H9 (cell line): ENCODE data around the gene HMCN1. TPM values are rescaled to one million over a fixed set of nuclear protein-coding genes. Genes with fewer than 3 reads are reported as not detected.

Source experiments
- DNase-seq: peaks from one replicate; pipeline ENCODE4 v3.0.0-alpha.2; 2017
- H2AFZ ChIP-seq: one replicate; pipeline ENCODE4 v1.6.1; 2013; ENCODE audit warnings: mild to moderate bottlenecking, low read length, control low read depth, moderate library complexity
- H2AK5ac ChIP-seq: 2 replicates; pipeline ENCODE4 v1.6.1; 2013; ENCODE audit warnings: low read length, control low read depth, mixed read lengths; ENCODE audit not compliant: insufficient read length
- H2BK120ac ChIP-seq: one replicate; pipeline ENCODE4 v1.6.1; 2013; ENCODE audit warnings: low read depth, mild to moderate bottlenecking, low read length, control low read depth, inconsistent platforms; ENCODE audit not compliant: poor library complexity, severe bottlenecking
- H2BK12ac ChIP-seq: 2 replicates; pipeline ENCODE4 v1.6.1; 2013; ENCODE audit warnings: low read length, control low read depth, mixed read lengths, low read depth; ENCODE audit not compliant: insufficient read length
- H2BK15ac ChIP-seq: 2 replicates; pipeline ENCODE4 v1.6.1; 2013; ENCODE audit warnings: low read depth, low read length, control low read depth
- H2BK20ac ChIP-seq: one replicate; pipeline ENCODE4 v1.6.1; 2013; ENCODE audit warnings: low read depth, mild to moderate bottlenecking, low read length, control low read depth, inconsistent platforms; ENCODE audit not compliant: poor library complexity, severe bottlenecking
- H2BK5ac ChIP-seq: 2 replicates; pipeline ENCODE4 v1.6.1; 2013; ENCODE audit warnings: low read length, control low read depth, mixed read lengths; ENCODE audit not compliant: insufficient read length
- H3K14ac ChIP-seq: 2 replicates; pipeline ENCODE4 v1.6.1; 2013; ENCODE audit warnings: low read length, control low read depth; ENCODE audit not compliant: insufficient read depth
- H3K18ac ChIP-seq: 2 replicates; pipeline ENCODE4 v1.6.1; 2013; ENCODE audit warnings: low read depth, mild to moderate bottlenecking, mixed read lengths, low read length, control low read depth; ENCODE audit not compliant: insufficient read length
- H3K23ac ChIP-seq: 2 replicates; pipeline ENCODE4 v1.6.1; 2013; ENCODE audit warnings: low read length, control low read depth, mixed read lengths, low read depth; ENCODE audit not compliant: insufficient read length
- H3K23me2 ChIP-seq: 2 replicates; pipeline ENCODE4 v1.6.1; 2013; ENCODE audit warnings: low read depth, mild to moderate bottlenecking, mixed read lengths, low read length, control low read depth; ENCODE audit not compliant: insufficient read length, poor library complexity, severe bottlenecking
- H3K27ac ChIP-seq: 2 replicates; pipeline ENCODE4 v1.5.1; 2013; ENCODE audit warnings: low read length, control low read depth, mixed read lengths, low read depth; ENCODE audit not compliant: insufficient read length
- H3K27me3 ChIP-seq: 2 replicates; pipeline ENCODE4 v1.6.1; 2013; ENCODE audit warnings: low read length, control low read depth, inconsistent platforms; ENCODE audit not compliant: insufficient read depth
- H3K4ac ChIP-seq: 2 replicates; pipeline ENCODE4 v1.6.1; 2013; ENCODE audit warnings: low read depth, mild to moderate bottlenecking, control low read depth, inconsistent platforms, low read length, moderate library complexity
- H3K4me1 ChIP-seq: 2 replicates; pipeline ENCODE4 v1.6.1; 2013; ENCODE audit warnings: low read length, control low read depth, inconsistent platforms; ENCODE audit not compliant: insufficient read depth
- H3K4me2 ChIP-seq: 2 replicates; pipeline ENCODE4 v1.6.1; 2013; ENCODE audit warnings: low read length, control low read depth, mixed read lengths; ENCODE audit not compliant: insufficient read length, insufficient read depth
- H3K56ac ChIP-seq: 2 replicates; pipeline ENCODE4 v1.6.1; 2013; ENCODE audit warnings: low read depth, mild to moderate bottlenecking, mixed read lengths, low read length, control low read depth; ENCODE audit not compliant: insufficient read length
- H3K79me1 ChIP-seq: 2 replicates; pipeline ENCODE4 v1.6.1; 2013; ENCODE audit warnings: low read depth, mild to moderate bottlenecking, moderate library complexity, low read length, control low read depth, inconsistent platforms; ENCODE audit not compliant: insufficient read depth, poor library complexity, severe bottlenecking
- H3K79me2 ChIP-seq: 2 replicates; pipeline ENCODE4 v1.6.1; 2013; ENCODE audit warnings: low read length, control low read depth, inconsistent platforms; ENCODE audit not compliant: insufficient read depth
- H3K9ac ChIP-seq: 2 replicates; pipeline ENCODE4 v1.6.1; 2013; ENCODE audit warnings: low read length, control low read depth, mixed read lengths; ENCODE audit not compliant: insufficient read length; ENCODE audit errors: extremely low read depth
- H3K9me3 ChIP-seq: one replicate; pipeline ENCODE4 v1.6.1; 2013; ENCODE audit warnings: low read depth, low read length, inconsistent platforms; ENCODE audit not compliant: control insufficient read depth
- H3T11ph ChIP-seq: one replicate; pipeline ENCODE4 v1.6.1; 2013; ENCODE audit warnings: mild to moderate bottlenecking, low read length, control low read depth, inconsistent platforms
- H4K20me1 ChIP-seq: one replicate; pipeline ENCODE4 v1.6.1; 2013; ENCODE audit not compliant: control insufficient read depth, insufficient read length, insufficient read depth
- H4K5ac ChIP-seq: 2 replicates; pipeline ENCODE4 v1.6.1; 2013; ENCODE audit warnings: low read depth, mild to moderate bottlenecking, mixed read lengths, low read length, control low read depth; ENCODE audit not compliant: insufficient read length
- H4K8ac ChIP-seq: replicated peaks from 2 replicates; pipeline ENCODE4 v1.6.1; 2013; ENCODE audit warnings: low read length, control low read depth, mixed read lengths, low read depth; ENCODE audit not compliant: insufficient read length
- H4K91ac ChIP-seq: 2 replicates; pipeline ENCODE4 v1.6.1; 2013; ENCODE audit warnings: low read depth, mild to moderate bottlenecking, moderate library complexity, mixed read lengths, low read length, control low read depth; ENCODE audit not compliant: insufficient read length
- H3K27ac Mint-ChIP-seq, 3 experiments: 2 replicates in 2 of 3; 3 replicates in 1 of 3; pipeline ENCODE4 v1.8.0; 2020 to 2021; ENCODE audit warnings: mixed read lengths in 3 of 3, mild to moderate bottlenecking in 1 of 3, moderate library complexity in 1 of 3
- H3K27me3 Mint-ChIP-seq: 2 replicates; pipeline ENCODE4 v1.8.0; 2021; ENCODE audit warnings: low read depth, mild to moderate bottlenecking, moderate library complexity, mixed read lengths
- H3K36me3 Mint-ChIP-seq, 3 experiments: 2 replicates in 2 of 3; 3 replicates in 1 of 3; pipeline ENCODE4 v1.8.0; 2020 to 2021; ENCODE audit warnings: low read depth in 3 of 3, mixed read lengths in 3 of 3; ENCODE audit not compliant: insufficient read depth in 1 of 3
- H3K4me1 Mint-ChIP-seq, 2 experiments: 2 replicates each; pipeline ENCODE4 v1.8.0; 2020; ENCODE audit warnings: mixed read lengths in 2 of 2
- H3K4me3 Mint-ChIP-seq, 2 experiments: 2 replicates in 1 of 2; 3 replicates in 1 of 2; pipeline ENCODE4 v1.8.0; 2020 to 2021; ENCODE audit warnings: mild to moderate bottlenecking in 2 of 2, mixed read lengths in 2 of 2, moderate library complexity in 1 of 2
- H3K9me3 Mint-ChIP-seq, 2 experiments: 2 replicates in 1 of 2; 3 replicates in 1 of 2; pipeline ENCODE4 v1.8.0; 2020; ENCODE audit warnings: mild to moderate bottlenecking in 2 of 2, mixed read lengths in 2 of 2, moderate library complexity in 1 of 2
- WGBS: extraction: QIAGEN DNeasy Blood & Tissue Kit; methylation state at CpG from one replicate; pipeline ENCODE4 v1.1.7; 2013; ENCODE audit warnings: missing lambda C conversion rate, low lambda C conversion rate, mixed read lengths; ENCODE audit not compliant: insufficient read length; ENCODE audit errors: extremely low coverage; 5-methylcytosine and 5-hydroxymethylcytosine counted together
- total RNA-seq: library from RNA; stranded (reverse); gene quantifications from 2 replicates; pipeline ENCODE4 v1.2.1, GENCODE V29; 2021
- TF ChIP-seq, protein P1 (sequence below): fragments of 200-600 bp; sonication (generic); conservative IDR thresholded peaks from 3 replicates; pipeline ENCODE4 v1.8.0; 2021; ENCODE audit warnings: antibody characterized with exemption, mild to moderate bottlenecking

The HMCN1 gene
- total RNA-seq, 1 experiment from 2014 or later = 3.3 TPM

DNA sequence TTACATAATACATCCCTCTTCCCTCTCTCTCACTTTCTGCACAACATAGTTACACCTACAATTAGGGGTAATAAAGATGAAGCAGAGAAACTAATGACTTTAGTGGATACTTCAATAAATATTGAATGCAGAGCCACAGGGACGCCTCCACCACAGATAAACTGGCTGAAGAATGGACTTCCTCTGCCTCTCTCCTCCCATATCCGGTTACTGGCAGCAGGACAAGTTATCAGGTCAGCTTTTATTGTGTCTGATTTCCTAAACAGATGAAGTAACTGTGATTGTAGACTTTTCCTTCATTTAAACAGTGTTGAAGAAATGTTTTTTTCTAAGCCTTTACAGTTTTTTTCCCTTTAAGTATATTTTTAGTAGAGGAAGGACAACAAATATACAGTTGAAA is 359.2 kb downstream of the HMCN1 start:
- Mint-ChIP-seq H3K4me3 (no peak overlapping the region), H3K36me3 (no peaks in the 10 kb centered on the region), H3K27ac (no peak overlapping the region; a peak in 2 of 7 replicates), H3K4me1 (peaks cover 3 to 6% of the 10 kb centered on the region in 2 experiments; a peak in 2 of 4 replicates), H3K27me3 (no peaks in the 10 kb centered on the region), H3K9me3 (no peaks in the 10 kb centered on the region)
- Histone ChIP-seq H2BK5ac (no peak overlapping the region), H3K27ac (no peak overlapping the region), H3K14ac (no peak overlapping the region), H3K9me3 (no peaks in the 10 kb centered on the region), H2AFZ (no peak overlapping the region), H3K18ac (no peak overlapping the region), H3K4me1 (no peaks in the 10 kb centered on the region; the same call in 1 of the 2 replicates), H3K56ac (no peak overlapping the region), H4K8ac (no peak overlapping the region), H4K91ac (no peak overlapping the region), H3T11ph (no peak overlapping the region), H3K4ac (no peak overlapping the region), H2BK15ac (no peak overlapping the region), H2BK120ac (no peak overlapping the region), H3K4me2 (no peak overlapping the region), H2BK12ac (no peak overlapping the region), H3K9ac (no peak overlapping the region), H2AK5ac (no peak overlapping the region), H3K79me2 (no peaks in the 10 kb centered on the region), H3K79me1 (no peaks in the 10 kb centered on the region), H2BK20ac (no peak overlapping the region), H4K5ac (no peak overlapping the region), H3K23me2 (no peaks in the 10 kb centered on the region), H3K23ac (no peak overlapping the region), H3K27me3 (no peaks in the 10 kb centered on the region), H4K20me1 (no peaks in the 10 kb centered on the region)
- no CpG with 5 or more reads among the region's 2 CpGs for whole genome bisulfite sequencing
- TF ChIP-seq, protein P1, sequence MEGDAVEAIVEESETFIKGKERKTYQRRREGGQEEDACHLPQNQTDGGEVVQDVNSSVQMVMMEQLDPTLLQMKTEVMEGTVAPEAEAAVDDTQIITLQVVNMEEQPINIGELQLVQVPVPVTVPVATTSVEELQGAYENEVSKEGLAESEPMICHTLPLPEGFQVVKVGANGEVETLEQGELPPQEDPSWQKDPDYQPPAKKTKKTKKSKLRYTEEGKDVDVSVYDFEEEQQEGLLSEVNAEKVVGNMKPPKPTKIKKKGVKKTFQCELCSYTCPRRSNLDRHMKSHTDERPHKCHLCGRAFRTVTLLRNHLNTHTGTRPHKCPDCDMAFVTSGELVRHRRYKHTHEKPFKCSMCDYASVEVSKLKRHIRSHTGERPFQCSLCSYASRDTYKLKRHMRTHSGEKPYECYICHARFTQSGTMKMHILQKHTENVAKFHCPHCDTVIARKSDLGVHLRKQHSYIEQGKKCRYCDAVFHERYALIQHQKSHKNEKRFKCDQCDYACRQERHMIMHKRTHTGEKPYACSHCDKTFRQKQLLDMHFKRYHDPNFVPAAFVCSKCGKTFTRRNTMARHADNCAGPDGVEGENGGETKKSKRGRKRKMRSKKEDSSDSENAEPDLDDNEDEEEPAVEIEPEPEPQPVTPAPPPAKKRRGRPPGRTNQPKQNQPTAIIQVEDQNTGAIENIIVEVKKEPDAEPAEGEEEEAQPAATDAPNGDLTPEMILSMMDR = no peak
- no peak for DNase-seq
